Mammary epithelial cell (primary cell): ENCODE data around the gene LY9.

ENCODE experiments used
- CTCF ChIP-seq, 2 donors: IDR thresholded peaks in 1 of 2; conservative IDR thresholded peaks in 1 of 2; 2 replicates each; pipeline ENCODE4 v1.5.1; 2011 to 2012; ENCODE audit warnings: inconsistent platforms in 2 of 2, low read length in 2 of 2, mild to moderate bottlenecking in 2 of 2, control low read depth in 1 of 2, low read depth in 1 of 2; ENCODE audit not compliant: insufficient read depth in 1 of 2; ENCODE audit errors: extremely low read depth in 1 of 2
- EZH2 ChIP-seq: IDR thresholded peaks from 2 replicates; pipeline ENCODE4 v1.6.1; 2012; ENCODE audit warnings: low read length, inconsistent platforms, borderline replicate concordance

GRCh38 chr1:160827418-160827817 lies 31.4 kb downstream of the LY9 start:
- TF ChIP-seq EZH2, result no peak
- TF ChIP-seq CTCF (conservative IDR thresholded peaks at IDR 0.05 in 1 of 2, IDR thresholded peaks at IDR 0.05 in 1 of 2; ENCODE audit: extremely low read depth in 1 of 2, insufficient read depth in 1 of 2, low read depth in 1 of 2, low read length in 2 of 2), result no peak
